Measurements from ENCODE around the gene STON1.
"Not testable (repeated sequence)": the region's sequence is repeated elsewhere in the genome, so short reads cannot be mapped to it uniquely, and the experiment has no call there.

STON1 gene

GRCh38 chr2:48569433-48569832 is 39.5 kb downstream of the STON1 start:
- DNase-seq (ENCODE audit: low read depth) = no peak

DNA sequence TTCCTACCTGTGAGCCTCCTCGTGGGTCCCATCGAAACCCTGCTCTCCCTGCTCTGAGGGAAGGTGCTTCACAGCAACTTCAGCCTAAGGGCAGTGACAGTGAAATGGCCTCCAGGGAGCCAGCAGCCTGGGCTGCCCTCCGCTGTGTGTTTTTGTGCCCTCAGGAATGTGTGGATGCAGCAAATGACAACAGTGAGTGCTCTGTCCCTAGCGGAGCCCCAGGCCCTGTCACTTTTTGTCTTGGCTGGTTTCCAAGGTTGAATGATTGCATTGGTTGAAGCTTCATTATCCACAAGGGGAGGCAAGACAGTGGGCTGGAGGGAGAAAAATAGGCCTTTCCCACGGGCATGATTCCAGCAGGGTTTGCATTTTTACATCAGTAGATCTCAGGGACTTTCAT is 42.9 kb downstream of the STON1 start:
- no peak for DNase-seq (ENCODE audit: low read depth)

DNA sequence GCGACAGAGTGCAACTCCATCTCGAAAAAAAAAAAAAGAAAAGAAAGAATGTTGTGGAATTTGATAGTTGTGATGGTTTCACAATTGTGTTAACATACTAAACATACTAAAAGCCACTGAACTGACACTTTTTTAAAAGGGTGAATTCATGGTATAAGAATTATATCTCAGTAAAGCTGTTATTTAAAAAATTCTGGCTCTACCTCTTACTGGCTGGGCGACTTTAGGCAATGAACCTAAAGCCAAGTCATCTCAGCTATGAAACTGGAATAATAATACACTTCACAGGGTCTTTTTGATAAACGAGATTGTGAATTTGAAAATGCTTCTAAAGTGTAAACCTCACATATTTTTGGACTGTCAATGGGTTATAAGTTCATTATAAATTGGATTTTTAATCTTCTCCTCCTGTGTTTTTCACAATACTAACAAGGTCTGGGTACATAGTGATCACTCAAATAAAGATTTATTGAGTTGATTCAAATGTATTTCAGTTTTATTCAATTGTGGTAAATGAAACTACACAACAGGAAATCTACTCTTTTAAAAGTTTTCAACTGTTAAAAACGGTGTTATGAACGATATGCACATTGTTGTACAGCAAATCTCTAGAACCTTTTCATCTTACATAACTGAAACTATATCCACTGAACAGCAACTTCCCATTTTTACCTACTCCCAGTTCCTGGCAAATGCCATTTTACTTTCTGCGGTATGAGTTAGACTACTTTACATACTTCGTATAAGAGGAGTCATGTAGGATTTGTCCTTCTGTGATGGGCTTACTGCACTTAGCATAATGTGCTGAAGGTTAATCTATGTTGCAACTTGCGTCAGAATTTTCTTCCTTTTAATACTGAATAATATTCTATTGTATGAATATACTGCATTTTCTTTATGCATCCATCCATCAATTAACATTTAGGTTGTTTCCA is 44.7 kb downstream of the STON1 start:
- DNase-seq (ENCODE audit: low read depth) = no peak

- no peak for DNase-seq (ENCODE audit: low read depth)
Observed at GRCh38 chr2:48578313-48578712, 48.4 kb downstream of the STON1 start.

GRCh38 chr2:48583961-48584360 is 54.0 kb downstream of the STON1 start:
- DNase-seq (ENCODE audit: low read depth) = no peak

DNA sequence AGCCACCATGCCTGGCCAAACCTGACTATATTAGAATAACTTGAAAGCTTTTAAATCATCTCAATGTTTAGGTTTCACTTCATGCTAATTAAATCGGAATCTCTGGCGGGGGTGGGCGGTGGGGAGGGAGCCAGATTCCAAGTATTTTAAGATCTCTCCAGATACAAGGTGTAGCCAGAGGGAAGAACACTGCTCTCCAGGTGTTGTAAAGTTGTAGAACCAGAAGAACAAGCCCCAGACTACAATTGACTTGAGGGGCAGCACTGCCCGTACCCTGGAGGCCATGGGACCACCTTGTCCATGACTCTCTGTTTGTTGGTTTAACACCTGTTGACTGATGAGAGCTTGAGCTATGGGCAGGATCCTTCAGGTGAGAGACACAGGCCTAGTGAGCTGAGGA is 54.6 kb downstream of the STON1 start:
- DNase-seq (ENCODE audit: low read depth) = no peak

GRCh38 chr2:48586433-48586832 is 56.5 kb downstream of the STON1 start:
- no peak for DNase-seq (ENCODE audit: low read depth)

DNA sequence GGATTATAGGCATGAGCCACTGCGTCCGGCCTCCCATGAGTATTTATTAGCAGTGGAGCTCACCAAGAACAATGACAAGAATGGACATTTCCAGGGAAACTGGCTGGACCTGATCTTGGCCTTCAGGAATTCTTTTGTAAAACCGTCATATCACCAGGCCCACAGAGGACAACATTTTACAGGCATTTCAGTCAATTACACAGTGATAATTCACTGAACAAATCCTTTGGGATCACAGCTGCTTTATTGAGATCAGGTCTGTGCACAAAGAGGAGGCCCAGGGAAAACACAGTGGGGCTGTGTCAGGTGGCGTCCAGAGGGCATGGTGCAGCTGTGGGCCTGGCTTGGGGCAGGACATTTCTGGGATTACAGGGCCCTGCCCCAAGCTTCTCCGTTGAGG is 57.6 kb downstream of the STON1 start:
- no peak for DNase-seq (ENCODE audit: low read depth)

DNA sequence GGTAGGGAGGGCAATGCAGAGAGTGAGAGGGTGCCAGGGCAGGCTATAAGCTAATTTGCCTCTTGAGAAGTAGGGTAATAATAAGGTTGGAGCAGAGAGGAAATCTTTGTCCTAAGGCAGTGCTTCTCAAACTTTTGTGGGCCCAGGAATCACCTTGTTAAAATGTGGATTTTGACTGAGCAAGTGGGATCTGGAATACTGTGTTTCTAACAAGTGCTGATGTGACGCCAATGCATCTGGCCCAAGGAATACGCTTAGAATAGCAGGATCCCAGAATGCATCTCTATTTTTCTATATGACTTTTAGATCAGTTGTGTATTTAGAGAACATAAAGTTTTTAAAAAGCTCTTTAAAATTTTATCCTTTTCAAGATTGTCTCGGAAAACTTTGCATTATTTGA is 58.0 kb downstream of the STON1 start:
- DNase-seq (ENCODE audit: low read depth) = no peak

DNA sequence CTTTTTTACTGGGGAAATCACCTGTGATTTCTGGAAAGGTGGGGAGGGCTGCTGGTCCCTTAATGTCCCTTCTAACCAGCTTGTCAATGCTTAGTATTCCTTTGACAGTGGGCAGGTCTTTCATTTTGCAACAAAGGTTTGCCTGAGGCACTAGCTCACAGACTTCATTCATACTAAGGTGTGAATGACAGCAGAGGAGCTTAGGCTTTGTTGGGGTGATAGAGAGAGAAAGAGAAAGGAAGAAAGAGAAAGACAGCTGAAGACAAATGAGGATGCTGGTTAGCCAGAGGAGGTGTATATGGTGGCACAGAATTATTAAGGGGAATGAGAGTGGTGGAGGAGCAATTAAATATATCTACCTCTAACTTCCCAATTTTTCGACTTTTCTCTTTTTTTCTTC is 58.8 kb downstream of the STON1 start:
- DNase-seq (ENCODE audit: low read depth) = no peak

GRCh38 chr2:48589170-48589767 is 59.3 kb downstream of the STON1 start:
- DNase-seq (ENCODE audit: low read depth) = no peak

GRCh38 chr2:48590017-48590416 is 60.1 kb downstream of the STON1 start:
- no peak for DNase-seq (ENCODE audit: low read depth)

GRCh38 chr2:48592067-48592466 is 62.1 kb downstream of the STON1 start:
- no peak for DNase-seq (ENCODE audit: low read depth)

- not testable (repeated sequence) for DNase-seq (ENCODE audit: low read depth)
Observed at GRCh38 chr2:48596751-48597150, 66.8 kb downstream of the STON1 start.

- no peak for DNase-seq (ENCODE audit: low read depth)
Observed at GRCh38 chr2:48597492-48597891, 67.5 kb downstream of the STON1 start.

DNA sequence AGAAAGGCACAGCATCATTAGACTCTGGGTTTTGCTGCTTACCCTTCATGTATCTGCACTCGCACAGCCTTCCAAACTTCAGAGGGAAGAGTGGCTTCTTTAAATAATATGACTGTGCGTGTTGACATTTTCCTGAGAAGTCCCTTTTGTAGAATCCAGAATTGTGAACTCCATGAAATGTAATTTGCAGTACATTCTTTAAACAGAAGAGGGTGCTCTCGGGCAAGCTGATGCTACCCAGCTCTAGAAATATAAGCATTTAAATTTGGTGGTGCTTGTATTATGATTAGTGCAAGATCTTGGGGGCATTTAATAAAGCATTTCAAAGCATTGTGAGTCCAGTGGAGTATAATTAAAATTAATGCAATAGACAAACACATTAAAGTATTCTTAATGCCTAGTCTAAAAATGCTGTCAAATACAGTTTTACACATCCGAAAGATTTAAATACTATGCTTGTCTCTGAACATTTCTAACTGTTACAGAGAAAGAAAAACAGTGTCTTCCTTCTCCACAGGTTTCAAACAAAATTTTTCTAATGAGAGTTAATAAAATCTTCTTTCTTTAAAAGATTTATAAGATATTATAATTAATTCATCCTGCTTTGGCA is 70.4 kb downstream of the STON1 start:
- no peak for DNase-seq (ENCODE audit: low read depth)

- no peak for DNase-seq (ENCODE audit: low read depth)
Observed at GRCh38 chr2:48600917-48601316, 71.0 kb downstream of the STON1 start.

GRCh38 chr2:48601349-48601748 is 71.4 kb downstream of the STON1 start:
- no peak for DNase-seq (ENCODE audit: low read depth)

- DNase-seq (ENCODE audit: low read depth) = no peak
Observed at GRCh38 chr2:48605482-48606175, 75.7 kb downstream of the STON1 start.

DNA sequence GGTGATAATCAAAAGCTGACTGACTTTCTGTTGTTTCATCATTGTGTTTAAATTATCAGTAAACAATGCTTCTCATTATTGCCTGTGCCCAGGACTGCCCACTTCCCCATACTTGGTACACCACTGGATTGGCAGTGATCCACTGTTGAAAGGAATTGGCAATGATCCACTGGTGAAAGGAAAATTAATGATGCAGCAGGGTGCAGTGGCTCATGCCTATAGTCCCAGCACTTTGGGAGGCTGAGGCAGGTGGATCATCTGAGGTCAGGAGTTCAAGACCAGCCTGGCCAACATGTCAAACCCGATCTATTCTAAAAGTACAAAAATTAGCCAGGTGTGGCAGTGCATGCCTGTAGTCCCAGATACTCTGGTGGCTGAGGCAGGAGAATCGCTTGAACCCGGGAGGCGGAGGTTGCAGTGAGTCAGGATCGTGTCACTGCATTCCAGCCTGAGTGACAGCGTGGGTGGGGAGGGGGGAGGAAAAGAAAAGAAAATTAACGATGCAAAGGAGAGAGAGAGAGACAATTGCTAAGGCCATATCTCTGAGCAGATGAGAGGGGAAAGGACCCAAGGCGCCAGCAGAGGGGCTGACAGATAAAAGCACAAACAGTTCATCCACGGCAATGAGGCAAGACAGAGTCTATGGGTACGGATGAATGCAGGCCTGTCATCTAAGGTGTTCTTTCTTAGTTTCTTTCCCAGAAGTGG is 77.5 kb downstream of the STON1 start:
- DNase-seq (ENCODE audit: low read depth) = no peak

- no peak for DNase-seq (ENCODE audit: low read depth)
Observed at GRCh38 chr2:48613211-48613610, 83.3 kb downstream of the STON1 start.

GRCh38 chr2:48614581-48614980 is 84.6 kb downstream of the STON1 start:
- not testable (repeated sequence) for DNase-seq (ENCODE audit: low read depth)
